HG02884 (cell line): ENCODE measurements around the gene SCAMP1.
"Not testable (repeated sequence)": the region's sequence is repeated elsewhere in the genome, so short reads cannot be mapped to it uniquely, and the experiment has no call there.

Experiments used
- ATAC-seq: cut with Tn5 transposase; IDR thresholded peaks from one replicate; pipeline ENCODE4 v1.9.1; 2021; ENCODE audit warnings: mild to moderate bottlenecking, moderate library complexity; ENCODE audit not compliant: unreplicated experiment

Gene SCAMP1

GRCh38 chr5:78360924-78361630 lies 660 bp downstream of the SCAMP1 start:
- ATAC-seq = peak; percentile 32

DNA sequence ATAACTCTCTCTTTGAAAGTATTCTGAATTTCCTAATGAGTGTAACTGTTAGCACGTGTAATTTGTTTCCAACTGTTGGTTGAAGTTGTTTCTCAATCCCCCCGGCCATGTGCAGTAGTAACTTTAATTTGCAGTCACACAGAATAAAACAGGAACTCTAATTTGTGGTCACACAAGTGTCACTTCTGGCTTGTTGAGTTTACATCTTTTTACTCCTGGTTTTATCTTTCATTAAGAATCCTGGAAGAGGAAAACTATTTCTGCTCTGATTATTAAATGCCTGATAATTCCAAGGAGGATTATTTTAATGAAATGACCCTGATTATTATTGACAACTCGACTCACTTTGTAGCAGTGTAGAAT lies 1.2 kb downstream of the SCAMP1 start:
- ATAC-seq = no peak

- ATAC-seq = no peak
Measured at GRCh38 chr5:78362220-78362619, 1.8 kb downstream of the SCAMP1 start.

GRCh38 chr5:78364005-78364404 lies 3.6 kb downstream of the SCAMP1 start:
- no peak for ATAC-seq

DNA sequence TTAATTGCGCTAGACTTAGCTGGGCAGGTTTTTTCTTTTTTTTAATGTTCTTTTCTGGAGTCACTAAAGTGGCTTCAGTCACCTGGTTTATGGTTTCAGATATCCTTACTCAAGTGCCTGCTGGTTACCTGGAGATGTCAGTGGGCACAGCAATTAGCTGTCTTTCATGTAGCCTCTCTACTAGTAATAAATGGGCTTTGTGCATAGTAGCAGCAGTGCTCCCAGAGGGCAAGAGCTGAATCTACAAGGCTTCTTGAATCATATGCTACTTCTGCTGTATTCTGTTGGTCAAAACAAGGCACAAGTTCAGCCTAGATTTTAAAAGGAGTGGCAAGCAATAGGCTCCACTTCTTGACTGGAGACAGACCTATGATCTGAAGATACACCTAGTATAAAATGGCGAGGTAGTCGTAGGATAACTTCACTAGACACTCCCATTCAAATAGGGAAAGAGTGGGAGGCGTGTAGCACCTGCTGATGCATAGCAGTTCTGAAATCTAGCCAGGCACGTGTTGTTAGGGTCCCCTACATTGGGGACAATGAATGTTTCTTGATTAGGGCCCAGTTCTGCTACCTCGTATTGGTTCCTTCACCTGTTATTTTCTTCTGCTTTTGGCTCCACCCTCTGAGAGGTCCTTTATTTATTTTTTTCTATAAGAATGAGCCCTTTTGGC lies 7.0 kb downstream of the SCAMP1 start:
- no peak for ATAC-seq

DNA sequence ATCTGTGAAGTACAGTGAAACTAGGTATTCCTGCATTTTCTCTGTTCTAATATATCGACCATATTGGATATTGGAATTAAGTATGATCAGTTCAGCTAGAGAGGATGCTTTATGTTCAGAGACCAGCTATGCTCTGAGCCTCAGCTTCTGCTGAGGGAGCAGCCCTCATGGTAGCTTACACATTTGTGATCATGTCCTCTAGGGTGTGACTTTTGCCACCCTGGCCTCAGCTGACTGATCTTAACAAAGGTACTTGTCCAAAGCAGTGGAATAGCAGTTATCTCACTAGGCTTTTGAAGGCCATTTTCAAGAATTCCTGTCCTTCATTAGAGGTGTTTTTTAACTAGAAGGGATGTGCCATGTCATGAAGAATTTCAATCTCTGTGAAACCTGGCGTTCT lies 9.3 kb downstream of the SCAMP1 start:
- no peak for ATAC-seq

DNA sequence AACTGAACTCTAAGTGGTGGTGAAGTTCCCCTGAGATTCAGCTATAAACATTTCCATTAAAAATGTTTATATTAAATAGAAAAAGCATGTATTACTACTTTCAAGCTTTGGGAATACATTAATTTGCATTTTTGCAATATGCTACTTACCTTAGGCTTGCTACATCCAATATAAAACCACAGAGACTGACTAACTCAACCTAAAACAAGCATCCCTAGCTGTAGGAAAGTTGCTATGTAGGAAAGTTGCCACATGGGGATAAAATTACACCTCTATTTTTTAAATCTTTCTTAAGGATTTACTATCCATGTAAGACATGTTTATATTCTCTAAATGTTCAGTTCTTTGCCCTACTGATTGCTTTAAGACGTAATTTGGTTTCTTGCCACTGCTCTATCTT lies 12.8 kb downstream of the SCAMP1 start:
- ATAC-seq = no peak

GRCh38 chr5:78376315-78376714 lies 15.9 kb downstream of the SCAMP1 start:
- no peak for ATAC-seq

DNA sequence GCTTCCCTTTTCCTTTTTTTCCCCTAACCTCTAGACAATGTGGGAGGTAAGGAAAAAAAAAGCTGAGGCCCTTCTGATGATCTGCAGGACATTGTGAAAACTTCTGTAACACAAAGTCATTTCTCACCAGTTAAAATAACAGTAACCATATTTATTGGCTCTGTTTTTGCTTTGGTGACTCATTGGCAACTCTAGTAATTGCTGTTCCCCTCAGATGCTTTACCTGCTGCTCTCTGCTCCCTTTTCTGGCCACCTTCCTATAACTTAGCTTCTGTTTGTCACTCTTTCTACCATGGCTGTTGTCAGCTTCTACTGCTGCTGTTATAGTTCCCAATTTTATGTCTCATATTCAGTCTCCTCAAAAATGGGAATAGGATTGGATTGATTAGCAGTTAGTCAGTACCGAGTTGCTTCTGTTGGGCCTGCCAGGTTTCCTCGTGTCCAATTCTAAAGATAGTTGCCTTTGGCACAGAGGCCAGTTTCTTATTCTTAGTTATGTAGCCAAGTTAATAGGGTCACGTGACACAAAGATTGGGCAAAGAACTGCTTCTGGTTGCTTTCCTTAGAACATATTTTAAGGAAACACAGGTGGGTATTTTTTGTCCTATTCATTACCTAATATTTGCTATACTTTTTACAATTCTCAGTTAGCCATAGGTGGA lies 16.8 kb downstream of the SCAMP1 start:
- ATAC-seq = no peak

GRCh38 chr5:78377718-78378105 lies 17.3 kb downstream of the SCAMP1 start:
- ATAC-seq = no peak

DNA sequence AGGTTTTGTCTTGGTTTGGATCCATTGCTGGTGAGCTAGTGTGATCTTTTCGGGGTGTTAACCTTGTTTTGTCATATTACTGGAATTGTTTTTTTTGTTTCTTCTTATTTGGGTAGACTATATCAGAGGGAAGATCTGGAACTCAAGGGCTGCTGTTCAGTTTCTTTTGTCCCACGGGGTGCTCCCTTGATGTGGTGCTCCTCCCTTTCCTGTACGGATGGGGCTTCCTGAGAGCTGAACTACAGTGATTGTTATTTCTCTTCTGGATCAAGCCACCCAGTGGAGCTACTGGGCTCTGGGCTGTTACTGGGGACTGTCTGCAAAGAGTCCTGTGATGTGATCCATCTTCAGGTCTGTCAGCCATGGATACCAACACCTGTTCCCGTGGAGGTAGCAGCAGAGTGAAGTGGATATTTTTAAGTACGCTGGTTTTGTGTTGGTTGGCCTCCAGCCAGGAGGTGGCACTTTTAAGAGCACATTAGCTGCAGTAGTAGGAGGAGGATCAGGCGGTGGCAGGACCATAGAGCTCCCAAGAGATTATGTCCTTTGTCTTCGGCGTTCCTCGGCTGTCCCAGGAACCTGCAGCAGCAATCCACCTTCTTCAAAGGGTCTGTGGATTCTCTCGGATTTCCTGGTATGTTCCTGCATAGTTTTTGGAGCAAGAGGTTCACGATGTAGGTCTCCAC lies 27.2 kb downstream of the SCAMP1 start:
- no peak for ATAC-seq

- ATAC-seq = not testable (repeated sequence)
Measured at GRCh38 chr5:78391357-78391756, 30.9 kb downstream of the SCAMP1 start.

DNA sequence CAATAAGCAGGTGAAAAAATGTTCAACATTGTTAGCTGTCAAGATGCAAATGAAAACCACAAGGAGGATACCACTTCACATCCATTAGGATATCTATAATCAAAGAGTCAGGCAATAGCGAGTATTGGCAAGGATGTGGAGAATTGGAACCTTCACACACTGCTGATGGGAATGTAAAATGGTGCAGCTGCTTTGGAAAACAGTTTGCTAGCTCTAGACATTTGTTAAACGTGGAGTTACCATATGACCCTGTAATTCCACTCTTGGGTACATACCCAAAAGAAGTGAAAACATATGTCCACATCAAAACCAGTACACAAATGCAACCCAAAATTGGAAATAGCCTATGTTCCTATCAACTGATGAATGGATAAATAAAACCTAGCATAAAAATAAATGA lies 37.4 kb downstream of the SCAMP1 start:
- ATAC-seq = no peak

GRCh38 chr5:78399116-78399515 lies 38.7 kb downstream of the SCAMP1 start:
- no peak for ATAC-seq

GRCh38 chr5:78404682-78405293 lies 44.4 kb downstream of the SCAMP1 start:
- ATAC-seq = no peak

DNA sequence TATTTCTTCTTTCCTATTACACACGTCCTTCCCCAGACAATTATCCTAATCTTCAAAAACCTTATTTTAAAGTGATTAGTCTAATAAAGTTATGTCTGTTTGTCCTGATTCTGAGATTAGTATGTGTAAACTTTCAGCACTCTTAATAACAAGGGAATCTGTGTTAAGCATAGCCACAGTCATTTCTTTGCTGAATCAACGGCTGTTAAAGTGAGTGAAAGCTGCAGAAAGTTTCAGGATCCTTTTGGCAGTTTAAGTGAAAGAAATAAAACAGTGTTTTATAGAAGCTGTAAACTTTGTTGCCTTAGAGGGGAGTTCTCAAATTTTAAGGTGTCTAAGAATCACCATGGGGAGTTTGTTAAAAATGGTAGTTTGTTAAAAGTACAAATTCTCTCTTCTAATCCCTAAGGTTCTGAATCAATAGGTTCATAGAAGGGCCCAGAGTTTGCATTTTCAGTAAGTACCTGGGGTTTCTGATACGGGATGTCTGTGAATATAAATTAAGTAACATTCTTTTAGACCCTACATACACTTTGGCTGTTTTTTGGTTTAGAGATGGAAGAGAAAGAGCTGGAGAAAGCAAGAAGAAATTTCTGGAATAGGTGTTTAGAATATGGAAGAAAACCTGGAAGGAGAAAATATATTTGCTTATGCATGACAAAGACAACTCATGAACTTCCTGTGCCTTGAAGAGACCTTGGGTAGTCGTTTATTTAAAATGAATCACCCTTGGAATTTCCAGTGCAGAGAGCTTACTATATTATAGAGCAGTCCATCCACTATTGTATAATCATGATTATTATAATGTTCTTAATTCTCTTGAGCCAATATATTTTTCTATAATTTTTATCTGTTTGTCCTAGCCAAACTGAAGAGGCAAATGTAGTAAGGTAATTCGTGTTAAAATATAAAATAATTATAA lies 45.7 kb downstream of the SCAMP1 start:
- ATAC-seq = peak; percentile 59

DNA sequence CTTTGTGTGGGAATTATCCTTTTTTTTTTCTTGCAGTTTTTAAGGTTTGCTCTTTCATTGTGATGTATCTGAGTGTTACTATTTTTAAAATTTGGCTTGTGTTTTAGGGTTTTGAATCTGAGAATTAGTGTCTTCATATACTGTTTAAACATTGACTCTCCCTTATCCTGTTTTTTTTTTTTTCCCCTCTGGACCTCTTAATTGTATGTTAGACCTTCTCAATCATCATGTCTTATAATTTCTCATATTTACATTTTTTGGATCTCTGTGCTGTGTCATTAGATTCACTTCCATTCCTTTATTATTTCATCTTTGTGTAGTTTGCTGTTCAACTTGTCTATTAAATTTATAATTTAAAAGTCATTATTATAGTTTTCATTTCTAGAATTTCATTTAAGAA lies 47.0 kb downstream of the SCAMP1 start:
- ATAC-seq = no peak

- ATAC-seq = no peak
Measured at GRCh38 chr5:78411586-78411985, 51.2 kb downstream of the SCAMP1 start.

DNA sequence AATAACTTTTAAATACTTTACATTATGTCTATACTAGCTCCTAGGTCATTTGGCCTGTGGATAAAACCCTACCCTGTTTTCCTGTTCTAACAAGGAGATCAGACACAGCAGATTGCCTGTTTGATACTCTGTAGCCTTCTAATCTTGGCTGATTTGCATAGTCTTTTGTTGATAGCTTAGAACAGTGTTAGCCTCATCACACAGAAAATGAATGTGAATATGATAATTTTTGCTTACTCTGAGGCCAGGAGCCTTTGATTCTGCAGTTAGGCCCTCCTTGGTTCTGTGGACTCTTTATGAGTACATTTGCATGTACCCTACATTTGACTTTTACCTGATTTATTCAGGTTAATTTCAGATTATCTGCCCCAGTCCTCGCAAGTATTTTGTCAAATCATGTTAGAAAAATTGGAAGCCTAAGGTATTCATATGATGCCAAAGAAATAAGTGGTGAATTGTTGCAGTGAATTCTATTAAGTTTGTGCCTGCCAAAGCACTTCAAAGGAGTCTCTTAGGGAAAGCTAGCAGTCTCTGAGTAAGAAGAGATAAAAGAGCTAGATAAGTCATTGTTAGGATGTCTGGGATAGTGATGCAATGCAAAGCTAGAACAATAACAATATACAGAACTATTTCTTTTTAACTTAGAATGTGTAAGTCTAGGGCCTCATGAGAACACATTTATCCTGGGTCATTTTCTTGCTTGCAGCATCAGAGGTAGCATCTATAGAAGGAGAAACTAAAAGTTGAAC lies 56.4 kb downstream of the SCAMP1 start:
- no peak for ATAC-seq
